HepG2 (cell line): ENCODE measurements around the gene GRIN2C. TPM values are rescaled to one million over a fixed set of nuclear protein-coding genes. Genes with fewer than 3 reads are reported as not detected.

Experiments
- ATAC-seq: fragments of 200-7000 bp; cut with Tn5 transposase; 3 replicates; pipeline ENCODE4 v1.9.1; 2020; ENCODE audit warnings: mild to moderate bottlenecking, moderate library complexity
- BruUV-seq: library from RNA; stranded (reverse); fragments of 400-500 nt; replicated peaks from 2 replicates; lab custom pipeline; 2021; lab: Mats Ljungman, UMichigan
- CTCF ChIA-PET: fragments of 300-600 bp; formaldehyde crosslinking; extraction: SDS; loops from one replicate; lab custom pipeline; 2021; ENCODE audit warnings: low total read pairs, inconsistent platforms, low intra/inter-chr PET ratio; lab: Yijun Ruan, JAX
- POLR2A ChIA-PET: fragments of 350-600 bp; sonication (Branson Sonifier 250); formaldehyde crosslinking; loops from one replicate; lab custom pipeline; 2020; ENCODE audit warnings: antibody characterized with exemption, inconsistent platforms; lab: Yijun Ruan, JAX
- DNase-seq: peaks from one replicate; pipeline ENCODE4 v3.0.0-alpha.2; 2015; ENCODE audit warnings: low spot score
- FAIRE-seq: peaks from 3 replicates; lab custom pipeline; 2011; peaks lifted over from hg19 to GRCh38; lab: Jason Lieb, UNC
- H2AFZ ChIP-seq: one replicate; pipeline ENCODE4 v1.6.1; 2011; ENCODE audit warnings: low read length, inconsistent platforms
- H3K27ac ChIP-seq: fragments of 300-600 bp; 3 replicates; pipeline ENCODE4 v1.8.0; 2011; ENCODE audit warnings: mixed run types, mild to moderate bottlenecking, mixed read lengths, low read length, inconsistent platforms; ENCODE audit not compliant: insufficient read depth; ENCODE audit errors: extremely low read length
- H3K27me3 ChIP-seq, 2 experiments: fragments of 200-600 bp in 1 of 2; 2 replicates in 1 of 2; 3 replicates in 1 of 2; pipeline versions ENCODE4 v1.6.0 to v1.8.0; 2011; ENCODE audit warnings: low read length in 2 of 2, mild to moderate bottlenecking in 2 of 2, moderate library complexity in 2 of 2, inconsistent platforms in 1 of 2; ENCODE audit not compliant: insufficient read depth in 2 of 2, control insufficient read depth in 1 of 2
- H3K36me3 ChIP-seq, 2 experiments: fragments of 200-600 bp in 1 of 2; replicated peaks in 1 of 2; 2 replicates in 1 of 2; 3 replicates in 1 of 2; pipeline versions ENCODE4 v1.5.1 to v1.8.0; 2011; ENCODE audit warnings: low read length in 2 of 2, inconsistent platforms in 1 of 2; ENCODE audit not compliant: insufficient read depth in 2 of 2, control insufficient read depth in 1 of 2
- H3K4me1 ChIP-seq: 2 replicates; pipeline ENCODE4 v1.5.1; 2012; ENCODE audit warnings: low read length, inconsistent platforms; ENCODE audit not compliant: insufficient read depth
- H3K4me2 ChIP-seq: 2 replicates; pipeline ENCODE4 v1.6.0; 2011; ENCODE audit warnings: low read depth, low read length, inconsistent platforms
- H3K4me3 ChIP-seq, 3 experiments: fragments of 200-600 bp in 1 of 3; sonication (generic), shearing (Covaris generic) in 1 of 3; replicated peaks in 1 of 3; 2 replicates each; pipeline ENCODE4 v1.5.1; 2011 to 2016; ENCODE audit warnings: low read length in 3 of 3, inconsistent platforms in 2 of 3, low read depth in 2 of 3, mild to moderate bottlenecking in 2 of 3, control low read depth in 1 of 3, mixed read lengths in 1 of 3; ENCODE audit not compliant: insufficient read depth in 1 of 3
- H3K79me2 ChIP-seq: one replicate; pipeline ENCODE4 v1.6.1; 2011; ENCODE audit warnings: low read length, inconsistent platforms; ENCODE audit not compliant: insufficient read depth
- H3K9ac ChIP-seq: 2 replicates; pipeline ENCODE4 v1.6.0; 2011; ENCODE audit warnings: mild to moderate bottlenecking, low read depth, low read length, inconsistent platforms; ENCODE audit not compliant: insufficient read depth
- H3K9me3 ChIP-seq: 2 replicates; pipeline ENCODE4 v1.5.1; 2012; ENCODE audit warnings: mild to moderate bottlenecking, low read length
- H4K20me1 ChIP-seq: 2 replicates; pipeline ENCODE4 v1.6.0; 2011; ENCODE audit warnings: inconsistent platforms, mild to moderate bottlenecking, low read length, moderate library complexity; ENCODE audit not compliant: insufficient read depth
- ATF7 ChIP-seq, 2 experiments: fragments of 450-650 bp in 1 of 2; sonication (generic) in 1 of 2; formaldehyde crosslinking in 1 of 2; IDR thresholded peaks; 2 replicates each; pipeline versions ENCODE4 v1.4.0 to v1.6.1; 2016 to 2020; ENCODE audit warnings: antibody characterized with exemption in 1 of 2, mild to moderate bottlenecking in 1 of 2, missing genetic modification reagents in 1 of 2
- FOSL2 ChIP-seq: sonication (generic); formaldehyde crosslinking; IDR thresholded peaks from 2 replicates; pipeline ENCODE4 v1.4.0; 2020; ENCODE audit warnings: missing genetic modification reagents
- HOXA5 ChIP-seq: sonication (generic); formaldehyde crosslinking; IDR thresholded peaks from 2 replicates; pipeline ENCODE4 v1.4.0; 2020; ENCODE audit warnings: missing genetic modification reagents
- MIER3 ChIP-seq: IDR thresholded peaks from 2 replicates; pipeline ENCODE4 v1.6.1; 2016; ENCODE audit warnings: missing compliant biosample characterization, borderline replicate concordance
- MTA1 ChIP-seq: sonication (generic); formaldehyde crosslinking; IDR thresholded peaks from 2 replicates; pipeline ENCODE4 v1.4.0; 2020; ENCODE audit warnings: missing genetic modification reagents, mild to moderate bottlenecking, borderline replicate concordance
- NFYC ChIP-seq: IDR thresholded peaks from 2 replicates; pipeline ENCODE4 v1.6.1; 2016; ENCODE audit warnings: missing genetic modification reagents, missing compliant biosample characterization
- NR2F6 ChIP-seq, 2 experiments: IDR thresholded peaks; 2 replicates each; pipeline ENCODE4 v1.6.1; 2016; ENCODE audit warnings: antibody characterized with exemption in 1 of 2, mild to moderate bottlenecking in 1 of 2
- RFXANK ChIP-seq: IDR thresholded peaks from 2 replicates; pipeline ENCODE4 v1.6.1; 2016
- SMARCE1 ChIP-seq: fragments of 450-650 bp; IDR thresholded peaks from 2 replicates; pipeline ENCODE4 v1.6.1; 2017; ENCODE audit warnings: borderline replicate concordance
- TBX2 ChIP-seq: sonication (generic); formaldehyde crosslinking; IDR thresholded peaks from 2 replicates; pipeline ENCODE4 v1.5.0; 2020; ENCODE audit warnings: missing genetic modification reagents, mild to moderate bottlenecking, borderline replicate concordance
- U2AF1 ChIP-seq: fragments of 200-400 bp; formaldehyde crosslinking; optimal IDR thresholded peaks from 2 replicates; pipeline ENCODE3; 2017; ENCODE audit warnings: mild to moderate bottlenecking, low read depth, low read length
- ZFY ChIP-seq: sonication (generic); formaldehyde crosslinking; IDR thresholded peaks from 2 replicates; pipeline ENCODE4 v1.4.0; 2020; ENCODE audit warnings: missing genetic modification reagents
- ZNF143 ChIP-seq: sonication (generic); formaldehyde crosslinking; IDR thresholded peaks from 2 replicates; pipeline ENCODE4 v1.4.0; 2020; ENCODE audit warnings: missing genetic modification reagents
- ZNF563 ChIP-seq: sonication (generic); formaldehyde crosslinking; IDR thresholded peaks from 2 replicates; pipeline ENCODE4 v1.8.0; 2022; ENCODE audit warnings: mild to moderate bottlenecking, moderate library complexity, missing genetic modification reagents
- ZNF614 ChIP-seq: IDR thresholded peaks from 2 replicates; pipeline ENCODE4 v1.6.1; 2018; ENCODE audit warnings: missing biosample characterization, missing genetic modification reagents, inconsistent platforms, borderline replicate concordance
- ZNF772 ChIP-seq: sonication (generic); formaldehyde crosslinking; IDR thresholded peaks from 2 replicates; pipeline ENCODE4 v1.5.0; 2020; ENCODE audit warnings: mild to moderate bottlenecking, missing genetic modification reagents
- ZNF790 ChIP-seq: sonication (generic); formaldehyde crosslinking; IDR thresholded peaks from 2 replicates; pipeline ENCODE4 v1.8.0; 2022; ENCODE audit warnings: missing genetic modification reagents, mild to moderate bottlenecking, borderline replicate concordance
- WGBS: methylation state at CpG from one replicate; pipeline ENCODE4 v1.1.6; 2017; ENCODE audit warnings: low lambda C conversion rate; 5-methylcytosine and 5-hydroxymethylcytosine counted together
- in situ Hi-C: cut with HindIII; loops from 2 replicates; pipeline ENCODE4 v1.10.0; 2017; ENCODE audit warnings: low pct_unique_long_range_greater_than_20kb; ENCODE audit not compliant: extremely low pct_ligation_motif_present
- intact Hi-C: fragments of 100-400 bp; cut with micrococcal nuclease; formaldehyde crosslinking; loops from one replicate; pipeline ENCODE4 v1.10.0; 2022; ENCODE audit not compliant: unreplicated experiment
- polyA plus RNA-seq, 8 experiments: library from polyadenylated mRNA; depleted of rRNA in 3 of 8; stranded (reverse) in 7 of 8; unstranded in 1 of 8; fragments of >200 nt; fragmentation: Illumina TruSeq in 4 of 8; extraction: Trizol in 4 of 8; gene quantifications; 2 replicates each; pipeline versions ENCODE4 v1.2.1 to v1.2.3, GENCODE V29; 2011 to 2016; ENCODE audit warnings: low read depth in 4 of 8, missing spikeins in 1 of 8, mixed read lengths in 1 of 8; ENCODE audit not compliant: insufficient read depth in 1 of 8
- total RNA-seq, 5 experiments: library from RNA; depleted of rRNA; stranded (reverse); fragments of >200 nt; fragmentation: Illumina TruSeq; extraction: Trizol; gene quantifications; 2 replicates each; pipeline ENCODE4 v1.2.3, GENCODE V29; 2016; ENCODE audit warnings: low read depth in 1 of 5
- TF ChIP-seq, protein P1 (sequence below): sonication (generic); formaldehyde crosslinking; conservative IDR thresholded peaks from 2 replicates; pipeline ENCODE4 v1.5.0; 2020; ENCODE audit warnings: missing genetic modification reagents

Gene GRIN2C
- total and polyA plus RNA-seq, 2 of the 13 experiments (the other 11 are each of a cell fraction or from before 2014, with no cell fraction given), result 0.03 to 0.11 TPM

DNA sequence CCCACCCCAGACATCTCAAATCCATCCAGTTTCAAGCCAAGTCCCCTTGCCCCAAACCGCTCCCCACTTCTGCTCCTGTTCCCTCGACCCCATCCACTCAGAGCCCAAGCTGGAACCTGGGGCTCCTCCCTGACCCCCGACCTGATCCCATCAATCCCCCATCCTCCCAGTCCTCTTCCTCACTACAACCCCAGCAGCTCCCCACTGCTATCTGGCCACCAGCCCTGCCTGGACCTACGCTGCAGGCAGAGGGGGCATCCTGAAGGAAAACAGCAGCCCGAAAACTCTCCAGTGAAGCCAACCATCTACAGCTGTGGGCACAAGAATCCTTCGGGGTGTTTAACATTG lies 9.2 kb upstream of the GRIN2C start:
- BruUV-seq, result no TSS peak
- 89% methylated on average over 6 of the region's 6 CpGs for WGBS
- no peak overlapping the region for H3K4me2 ChIP-seq
- peaks cover 3 to 4% of the 10 kb centered on the region in 2 experiments; a peak in 2 of 5 replicates for H3K36me3 ChIP-seq
- H3K27ac ChIP-seq, result no peak overlapping the region
- H3K9ac ChIP-seq, result no peak overlapping the region
- peaks cover 51% of the 10 kb centered on the region for H3K4me1 ChIP-seq
- peaks cover 11% of the 10 kb centered on the region for H3K79me2 ChIP-seq
- intact Hi-C loops, result loop anchor here (10.0 kb wide), 1 partner anchor 214 kb away; no protein-coding TSS in a partner anchor
- ATAC-seq, result no peak
- H3K9me3 ChIP-seq, result no peaks in the 10 kb centered on the region
- H4K20me1 ChIP-seq, result no peaks in the 10 kb centered on the region
- FAIRE-seq, result no peak
- no peak overlapping the region for H2AFZ ChIP-seq
- 0 out of 2 replicates have a peak, but pooled peaks have one; percentile 6 for TF ChIP-seq MTA1 (CRISPR knock-in tag)
- TF ChIP-seq NFYC (CRISPR knock-in tag), result no peak
- no peak for TF ChIP-seq HOXA5 (CRISPR knock-in tag)
- TF ChIP-seq ZNF143 (CRISPR knock-in tag), result no peak
- TF ChIP-seq SMARCE1, result no peak
- TF ChIP-seq ATF7 (IDR thresholded peaks at IDR 0.05), result no peak
- TF ChIP-seq ATF7 (CRISPR knock-in tag; IDR thresholded peaks at IDR 0.05), result no peak
- CTCF ChIA-PET, result no interaction called here
- POLR2A ChIA-PET, result interaction anchor here (1.1 kb wide), 1 partner anchor 132 kb away, joined by 4 read pairs; the partner anchor contains the start of gene RAB37
- in situ Hi-C loops, result no loop called here
- H3K27me3 ChIP-seq, result no peaks in the 10 kb centered on the region; a peak in 1 of 5 replicates
- H3K4me3 ChIP-seq, result no peak overlapping the region
- no peak for DNase-seq

- no peak overlapping the region for H3K27ac ChIP-seq
- H3K4me3 ChIP-seq, result no peak overlapping the region
- intact Hi-C loops, result loop anchor here (10.0 kb wide), 1 partner anchor 214 kb away; no protein-coding TSS in a partner anchor
- peaks cover 11% of the 10 kb centered on the region for H3K79me2 ChIP-seq
- no peak overlapping the region for H3K9ac ChIP-seq
- FAIRE-seq (no peak), ATAC-seq (no peak), DNase-seq (no peak)
- ChIA-PET POLR2A (interaction anchor here (1.1 kb wide), 1 partner anchor 132 kb away, joined by 4 read pairs; the partner anchor contains the start of gene RAB37), CTCF (no interaction called here)
- in situ Hi-C loops, result no loop called here
- peaks cover 52% of the 10 kb centered on the region for H3K4me1 ChIP-seq
- H3K4me2 ChIP-seq, result no peak overlapping the region
- BruUV-seq, result no TSS peak
- no peaks in the 10 kb centered on the region; a peak in 1 of 5 replicates for H3K27me3 ChIP-seq
- H3K36me3 ChIP-seq, result peaks cover 4% of the 10 kb centered on the region in 2 experiments; a peak in 3 of 5 replicates
- WGBS, result 83% methylated on average over 12 of the region's 12 CpGs
- no peaks in the 10 kb centered on the region for H3K9me3 ChIP-seq
- no peaks in the 10 kb centered on the region for H4K20me1 ChIP-seq
- no peak overlapping the region for H2AFZ ChIP-seq
- TF ChIP-seq ZNF790, result no peak
- TF ChIP-seq ZNF772 (CRISPR knock-in tag), result no peak
- TF ChIP-seq, protein P1, sequence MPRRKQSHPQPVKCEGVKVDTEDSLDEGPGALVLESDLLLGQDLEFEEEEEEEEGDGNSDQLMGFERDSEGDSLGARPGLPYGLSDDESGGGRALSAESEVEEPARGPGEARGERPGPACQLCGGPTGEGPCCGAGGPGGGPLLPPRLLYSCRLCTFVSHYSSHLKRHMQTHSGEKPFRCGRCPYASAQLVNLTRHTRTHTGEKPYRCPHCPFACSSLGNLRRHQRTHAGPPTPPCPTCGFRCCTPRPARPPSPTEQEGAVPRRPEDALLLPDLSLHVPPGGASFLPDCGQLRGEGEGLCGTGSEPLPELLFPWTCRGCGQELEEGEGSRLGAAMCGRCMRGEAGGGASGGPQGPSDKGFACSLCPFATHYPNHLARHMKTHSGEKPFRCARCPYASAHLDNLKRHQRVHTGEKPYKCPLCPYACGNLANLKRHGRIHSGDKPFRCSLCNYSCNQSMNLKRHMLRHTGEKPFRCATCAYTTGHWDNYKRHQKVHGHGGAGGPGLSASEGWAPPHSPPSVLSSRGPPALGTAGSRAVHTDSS (CRISPR knock-in tag), result no peak
- TF ChIP-seq FOSL2 (CRISPR knock-in tag), result 0 out of 2 replicates have a peak, but pooled peaks have one; percentile 8
- TF ChIP-seq RFXANK (CRISPR knock-in tag), result no peak
- no peak for TF ChIP-seq U2AF1
- 0 out of 2 replicates have a peak, but pooled peaks have one; percentile 21 for TF ChIP-seq TBX2 (CRISPR knock-in tag)
- TF ChIP-seq MIER3 (CRISPR knock-in tag), result no peak
- no peak for TF ChIP-seq ZFY (CRISPR knock-in tag)
- 0 out of 2 replicates have a peak, but pooled peaks have one; percentile 35 for TF ChIP-seq NR2F6 (IDR thresholded peaks at IDR 0.05)
- no peak for TF ChIP-seq NR2F6 (CRISPR knock-in tag; IDR thresholded peaks at IDR 0.05)
- no peak for TF ChIP-seq ZNF563 (CRISPR knock-in tag)
- no peak for TF ChIP-seq ZNF614
Measured at GRCh38 chr17:74868251-74868907, 8.7 kb upstream of the GRIN2C start.
